GM12878 (cell line): ENCODE measurements around the gene SGPP2. TPM values are rescaled to one million over a fixed set of nuclear protein-coding genes. Genes with fewer than 3 reads are reported as not detected.

Experiments used
- ATAC-seq: fragments of 200-7000 bp; cut with Tn5 transposase; 3 replicates; pipeline ENCODE4 v1.9.1; 2020; ENCODE audit warnings: mild to moderate bottlenecking, moderate library complexity
- BruUV-seq: library from RNA; stranded (reverse); fragments of 400-500 nt; replicated peaks from 2 replicates; lab custom pipeline; 2021; lab: Mats Ljungman, UMichigan
- CTCF ChIA-PET: fragments of 300-600 bp; sonication (Branson Sonifier 250); formaldehyde crosslinking; extraction: SDS; loops from one replicate; lab custom pipeline; 2021; ENCODE audit warnings: inconsistent platforms; lab: Yijun Ruan, JAX
- POLR2A ChIA-PET: fragments of 350-600 bp; formaldehyde crosslinking; extraction: SDS; loops from one replicate; lab custom pipeline; 2021; ENCODE audit warnings: inconsistent platforms; lab: Charles Lee
- RAD21 ChIA-PET: fragments of 300-600 bp; sonication (Branson Sonifier 250); formaldehyde crosslinking; loops from one replicate; lab custom pipeline; 2023; ENCODE audit warnings: antibody characterized with exemption; ENCODE audit not compliant: unreplicated experiment; lab: Charles Lee
- SMC1A ChIA-PET: fragments of 300-600 bp; sonication (Branson Sonifier 250); formaldehyde crosslinking; loops from one replicate; lab custom pipeline; 2023; ENCODE audit not compliant: unreplicated experiment, uncharacterized antibody; lab: Charles Lee
- DNase-seq: peaks from one replicate; pipeline ENCODE4 v3.0.0-alpha.2; 2011; ENCODE audit warnings: low read depth, low spot score
- FAIRE-seq: peaks from 3 replicates; lab custom pipeline; 2011; peaks lifted over from hg19 to GRCh38; lab: Jason Lieb, UNC
- H2AFZ ChIP-seq: 2 replicates; pipeline ENCODE4 v1.6.0; 2011; ENCODE audit warnings: low read depth, low read length, control low read depth; ENCODE audit not compliant: control insufficient read depth
- H3K27ac ChIP-seq: 2 replicates; pipeline ENCODE4 v1.5.1; 2011; ENCODE audit warnings: control low read depth; ENCODE audit not compliant: control insufficient read depth, insufficient read depth
- H3K27me3 ChIP-seq, 2 experiments: replicated peaks in 1 of 2; 2 replicates each; pipeline versions ENCODE4 v1.6.0 to v1.6.1; 2011; ENCODE audit warnings: low read length in 1 of 2; ENCODE audit not compliant: control insufficient read depth in 2 of 2, insufficient read depth in 2 of 2
- H3K36me3 ChIP-seq, 2 experiments: 2 replicates each; pipeline ENCODE4 v1.5.1; 2011; ENCODE audit warnings: low read length in 1 of 2; ENCODE audit not compliant: control insufficient read depth in 2 of 2, insufficient read depth in 2 of 2
- H3K4me1 ChIP-seq: 2 replicates; pipeline ENCODE4 v1.6.1; 2011; ENCODE audit warnings: mild to moderate bottlenecking, low read length, moderate library complexity, mixed read lengths; ENCODE audit not compliant: control insufficient read depth, insufficient read depth
- H3K4me2 ChIP-seq: 2 replicates; pipeline ENCODE4 v1.6.0; 2011; ENCODE audit warnings: control low read depth; ENCODE audit not compliant: control insufficient read depth, insufficient read depth
- H3K4me3 ChIP-seq: fragments of 200-600 bp; sonication (generic); 2 replicates; pipeline ENCODE4 v1.5.1; 2016
- H3K79me2 ChIP-seq: 2 replicates; pipeline ENCODE4 v1.6.0; 2011; ENCODE audit warnings: low read length; ENCODE audit not compliant: control insufficient read depth, insufficient read depth
- H3K9ac ChIP-seq: 2 replicates; pipeline ENCODE4 v1.8.0; 2011; ENCODE audit warnings: low read length, control low read depth, mixed read lengths; ENCODE audit not compliant: control insufficient read depth, insufficient read depth
- H3K9me3 ChIP-seq: replicated peaks from 3 replicates; pipeline ENCODE4 v1.5.1; 2011; ENCODE audit warnings: mild to moderate bottlenecking, low read length; ENCODE audit not compliant: control insufficient read depth, insufficient read depth
- H4K20me1 ChIP-seq: 2 replicates; pipeline ENCODE4 v1.6.0; 2011; ENCODE audit not compliant: control insufficient read depth, insufficient read depth
- BACH1 ChIP-seq: fragments of 450-650 bp; IDR thresholded peaks from 2 replicates; pipeline ENCODE4 v1.6.1; 2017; ENCODE audit warnings: mild to moderate bottlenecking, borderline replicate concordance
- CHD1 ChIP-seq: IDR thresholded peaks from 2 replicates; pipeline ENCODE4 v1.6.1; 2012; ENCODE audit warnings: low read depth, low read length, improper control_type of control experiment
- CHD2 ChIP-seq: IDR thresholded peaks from 2 replicates; pipeline ENCODE4 v1.6.1; 2011; ENCODE audit warnings: low read depth, low read length, improper control_type of control experiment, borderline replicate concordance
- CREB1 ChIP-seq: IDR thresholded peaks from 2 replicates; pipeline ENCODE4 v1.6.1; 2012; ENCODE audit warnings: low read depth, mild to moderate bottlenecking, inconsistent platforms
- ETV6 ChIP-seq, 2 experiments: fragments of 450-650 bp in 1 of 2; IDR thresholded peaks in 1 of 2; conservative IDR thresholded peaks in 1 of 2; 2 replicates each; pipeline ENCODE4 v1.6.1; 2014; ENCODE audit warnings: antibody characterized with exemption in 1 of 2, borderline replicate concordance in 1 of 2, low read depth in 1 of 2, mild to moderate bottlenecking in 1 of 2, moderate library complexity in 1 of 2
- GATAD2B ChIP-seq: fragments of 450-650 bp; conservative IDR thresholded peaks from 2 replicates; pipeline ENCODE4 v1.6.1; 2017; ENCODE audit warnings: low read depth, mild to moderate bottlenecking, moderate library complexity
- IRF3 ChIP-seq: fragments of 450-650 bp; IDR thresholded peaks from 2 replicates; pipeline ENCODE4 v1.6.1; 2014; ENCODE audit warnings: mild to moderate bottlenecking
- JUNB ChIP-seq: IDR thresholded peaks from 2 replicates; pipeline ENCODE4 v1.6.1; 2016; ENCODE audit warnings: antibody characterized with exemption, mild to moderate bottlenecking
- KAT2A ChIP-seq: conservative IDR thresholded peaks from 2 replicates; pipeline ENCODE4 v1.6.1; 2011; ENCODE audit warnings: low read depth, low read length; ENCODE audit not compliant: control insufficient read depth
- LARP7 ChIP-seq: fragments of 450-650 bp; IDR thresholded peaks from 2 replicates; pipeline ENCODE4 v1.6.1; 2017; ENCODE audit warnings: mild to moderate bottlenecking
- NR2C1 ChIP-seq: fragments of 450-650 bp; IDR thresholded peaks from 2 replicates; pipeline ENCODE4 v1.6.1; 2017; ENCODE audit warnings: antibody characterized with exemption, mild to moderate bottlenecking, moderate library complexity
- PRDM15 ChIP-seq: fragments of 450-650 bp; formaldehyde crosslinking; IDR thresholded peaks from 2 replicates; pipeline ENCODE4 v1.4.0; 2020; ENCODE audit warnings: mild to moderate bottlenecking, moderate library complexity
- RAD21 ChIP-seq: IDR thresholded peaks from 2 replicates; pipeline ENCODE4 v1.6.1; 2011; ENCODE audit warnings: mild to moderate bottlenecking, low read depth, low read length, moderate library complexity; ENCODE audit not compliant: insufficient read depth
- RBBP5 ChIP-seq: fragments of 200-600 bp; sonication (generic); conservative IDR thresholded peaks from 2 replicates; pipeline ENCODE4 v1.6.1; 2016
- SREBF1 ChIP-seq: IDR thresholded peaks from 2 replicates; pipeline ENCODE4 v1.6.1; 2012; ENCODE audit warnings: mild to moderate bottlenecking, low read length
- SRF ChIP-seq, 2 experiments: IDR thresholded peaks; 2 replicates each; pipeline ENCODE4 v1.6.1; 2011; ENCODE audit warnings: low read depth in 2 of 2, low read length in 2 of 2, mild to moderate bottlenecking in 1 of 2, moderate library complexity in 1 of 2
- TAF1 ChIP-seq: IDR thresholded peaks from 2 replicates; pipeline ENCODE4 v1.6.1; 2011; ENCODE audit warnings: mild to moderate bottlenecking, low read depth, low read length, borderline replicate concordance
- TBL1XR1 ChIP-seq: IDR thresholded peaks from 2 replicates; pipeline ENCODE4 v1.6.1; 2012; ENCODE audit warnings: low read depth, low read length, improper control_type of control experiment
- WGBS: methylation state at CpG from one replicate; pipeline ENCODE4 v1.1.6; 2016; ENCODE audit warnings: low lambda C conversion rate; ENCODE audit not compliant: insufficient replicate concordance, insufficient coverage; ENCODE audit errors: missing lambda C conversion rate; 5-methylcytosine and 5-hydroxymethylcytosine counted together
- in situ Hi-C: fragments of 300-500 bp; cut with MboI; formaldehyde crosslinking; loops from 9 replicates; pipeline ENCODE4 v1.14.3; 2018; ENCODE audit warnings: mixed read lengths
- intact Hi-C: fragments of 100-400 bp; cut with micrococcal nuclease; formaldehyde crosslinking; loops from one replicate; pipeline ENCODE4 v1.14.2; 2022; ENCODE audit not compliant: unreplicated experiment
- polyA plus RNA-seq, 11 experiments: library from polyadenylated mRNA; depleted of rRNA in 4 of 11; unstranded in 6 of 11; stranded (reverse) in 5 of 11; fragments of >200 nt; fragmentation: Nextera tagmentation in 4 of 11; fragmentation: Illumina TruSeq in 1 of 11; extraction: Ambion mirVana in 4 of 11; extraction: Trizol in 1 of 11; gene quantifications; 1 replicate in 1 of 11; 2 replicates in 10 of 11; pipeline versions ENCODE4 v1.2.1 to v1.2.3, GENCODE V29; 2011 to 2016; ENCODE audit warnings: inconsistent platforms in 2 of 11, missing spikeins in 2 of 11, low read depth in 1 of 11
- total RNA-seq, 4 experiments: library from RNA; depleted of rRNA in 3 of 4; stranded (reverse); fragments of >200 nt in 3 of 4; fragmentation: Illumina TruSeq in 1 of 4; extraction: Trizol in 1 of 4; gene quantifications; 2 replicates each; pipeline versions ENCODE4 v1.2.1 to v1.2.3, GENCODE V29; 2013 to 2021

Gene SGPP2
- total and polyA plus RNA-seq, 10 of the 15 experiments (the other 5 are each of a cell fraction or from before 2014, with no cell fraction given), result 3.5 to 84.9 (median 13.1) TPM

- Histone ChIP-seq H3K4me2 (no peak overlapping the region), H2AFZ (no peak overlapping the region), H3K27ac (no peak overlapping the region), H3K27me3 (no peaks in the 10 kb centered on the region), H3K79me2 (peaks cover 18% of the 10 kb centered on the region), H3K4me1 (peaks cover 17% of the 10 kb centered on the region; the same call in 1 of the 2 replicates), H3K36me3 (no peaks in the 10 kb centered on the region), H3K9ac (no peak overlapping the region), H4K20me1 (no peaks in the 10 kb centered on the region), H3K4me3 (no peak overlapping the region), H3K9me3 (no peaks in the 10 kb centered on the region; the same call in 2 of the 3 replicates)
- no peak for FAIRE-seq
- in situ Hi-C loops (no loop called here), intact Hi-C loops (no loop called here)
- no peak for ATAC-seq
- no peak for DNase-seq
- 33% methylated on average over 1 of the region's 1 CpG for WGBS
- BruUV-seq, result no TSS peak
- CTCF ChIA-PET, result interaction anchor here (0.9 to 5.3 kb wide), 8 partner anchors 9 to 287 kb away, joined by 3 to 28 read pairs (median 4); a partner anchor contains a TSS
- POLR2A ChIA-PET, result interaction anchor here (0.5 to 1.3 kb wide), 3 partner anchors 11 to 29 kb away, joined by 3 to 7 read pairs (median 3); no protein-coding TSS in a partner anchor
- RAD21 ChIA-PET, result interaction anchor here (0.9 to 9.4 kb wide), 5 partner anchors 10 to 142 kb away, joined by 3 to 119 read pairs (median 3); a partner anchor contains a TSS
- SMC1A ChIA-PET, result interaction anchor here (0.6 to 5.4 kb wide), 13 partner anchors 9 to 102 kb away, joined by 3 to 33 read pairs (median 4); no protein-coding TSS in a partner anchor
- TF ChIP-seq JUNB (no peak), CHD2 (no peak), SREBF1 (no peak), SRF (IDR thresholded peaks at IDR 0.05; ENCODE audit: low read depth in 2 of 2, low read length in 2 of 2) (no peak), GATAD2B (no peak), ETV6 (conservative IDR thresholded peaks at IDR 0.05 in 1 of 2, IDR thresholded peaks at IDR 0.05 in 1 of 2; ENCODE audit: borderline replicate concordance in 1 of 2, low read depth in 1 of 2) (no peak), CREB1 (no peak), RBBP5 (no peak), RAD21 (no peak), NR2C1 (no peak), BACH1 (no peak), TBL1XR1 (no peak), PRDM15 (CRISPR knock-in tag) (no peak), KAT2A (no peak), CHD1 (no peak), TAF1 (no peak), LARP7 (no peak), IRF3 (no peak)
Observed at GRCh38 chr2:222420508-222420907, 3.8 kb upstream of the SGPP2 start.
